Measurements from ENCODE around the gene TM4SF5.

TM4SF5 gene, protein sequence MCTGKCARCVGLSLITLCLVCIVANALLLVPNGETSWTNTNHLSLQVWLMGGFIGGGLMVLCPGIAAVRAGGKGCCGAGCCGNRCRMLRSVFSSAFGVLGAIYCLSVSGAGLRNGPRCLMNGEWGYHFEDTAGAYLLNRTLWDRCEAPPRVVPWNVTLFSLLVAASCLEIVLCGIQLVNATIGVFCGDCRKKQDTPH

DNA sequence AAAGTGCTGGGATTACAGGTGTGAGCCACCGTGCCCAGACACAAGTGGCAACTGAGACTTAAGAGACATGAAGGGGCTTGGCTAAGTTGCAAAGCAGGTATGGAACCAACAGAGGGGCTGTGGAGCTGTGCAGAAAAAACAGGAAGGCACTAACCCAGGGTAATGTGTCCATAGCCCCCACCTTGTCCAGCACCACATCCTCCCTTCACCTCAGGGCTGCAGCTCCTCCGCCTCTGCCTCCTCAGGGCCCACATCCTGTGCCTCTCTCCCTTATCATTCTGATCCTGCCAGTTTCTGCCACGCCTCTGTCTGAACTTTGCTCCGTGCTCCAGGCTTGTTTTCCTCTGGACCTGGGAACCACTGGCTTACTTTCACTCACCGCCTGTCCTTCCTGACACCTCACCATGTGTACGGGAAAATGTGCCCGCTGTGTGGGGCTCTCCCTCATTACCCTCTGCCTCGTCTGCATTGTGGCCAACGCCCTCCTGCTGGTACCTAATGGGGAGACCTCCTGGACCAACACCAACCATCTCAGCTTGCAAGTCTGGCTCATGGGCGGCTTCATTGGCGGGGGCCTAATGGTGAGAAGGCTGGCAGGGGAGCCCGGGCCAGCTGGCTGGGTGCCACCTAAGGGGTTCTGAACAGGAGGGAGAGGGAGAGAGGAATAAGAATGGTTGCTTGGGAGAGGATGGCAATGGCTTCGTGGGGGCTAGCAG, at the start of gene TM4SF5:
Gene TM4SF5 (plus strand): TSS at position 368 of the 716 bp plus-strand sequence. CDS start 37 bp downstream, at position 405.
- DNase-seq: no peak

DNA sequence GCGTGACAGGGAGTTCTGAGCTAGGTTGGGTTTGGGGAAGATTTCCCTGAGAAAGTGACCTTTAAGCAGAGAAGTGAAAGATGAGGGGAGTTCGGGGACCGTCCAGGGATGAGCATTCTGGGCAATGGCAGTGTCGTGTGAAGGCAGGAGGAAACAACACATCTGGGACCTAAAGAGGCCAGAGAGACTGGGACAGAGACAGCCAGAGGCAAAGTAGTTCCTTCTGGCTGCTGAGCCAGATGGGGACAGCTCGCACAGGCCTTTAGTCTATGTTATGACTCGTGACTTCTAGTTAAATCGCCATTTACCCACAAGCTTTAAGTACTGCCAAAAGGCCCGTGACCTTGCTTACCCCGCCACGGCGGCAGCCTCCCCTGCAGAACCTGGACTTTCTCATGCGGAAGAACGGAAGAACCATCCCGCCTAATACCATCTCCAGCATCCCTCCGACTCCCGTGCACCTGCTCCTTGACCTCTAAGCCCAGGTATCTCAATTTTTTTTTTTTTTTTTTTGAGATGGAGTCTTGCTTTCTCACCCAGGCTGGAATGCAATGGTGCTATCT, 48.9 kb upstream of the TM4SF5 start:
- no peak for DNase-seq

DNA sequence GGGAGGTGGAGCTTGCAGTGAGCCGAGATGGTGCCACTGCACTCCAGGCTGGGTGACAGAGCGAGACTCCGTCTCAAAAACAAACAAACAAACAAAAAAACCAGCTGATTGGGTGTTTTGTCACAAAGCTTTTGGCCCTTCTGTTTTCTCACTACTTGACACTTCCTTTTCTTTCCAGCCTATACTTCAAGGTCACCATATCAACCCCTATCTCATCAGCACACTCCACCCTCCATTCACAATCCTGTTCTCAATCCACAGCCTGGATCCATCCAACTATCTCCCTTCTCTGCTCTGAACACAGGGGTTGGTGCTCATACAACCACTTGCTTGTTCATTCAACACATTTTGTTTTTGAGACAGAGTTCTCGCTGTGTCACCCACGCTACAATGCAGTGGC, 47.0 kb upstream of the TM4SF5 start:
- DNase-seq: no peak

DNA sequence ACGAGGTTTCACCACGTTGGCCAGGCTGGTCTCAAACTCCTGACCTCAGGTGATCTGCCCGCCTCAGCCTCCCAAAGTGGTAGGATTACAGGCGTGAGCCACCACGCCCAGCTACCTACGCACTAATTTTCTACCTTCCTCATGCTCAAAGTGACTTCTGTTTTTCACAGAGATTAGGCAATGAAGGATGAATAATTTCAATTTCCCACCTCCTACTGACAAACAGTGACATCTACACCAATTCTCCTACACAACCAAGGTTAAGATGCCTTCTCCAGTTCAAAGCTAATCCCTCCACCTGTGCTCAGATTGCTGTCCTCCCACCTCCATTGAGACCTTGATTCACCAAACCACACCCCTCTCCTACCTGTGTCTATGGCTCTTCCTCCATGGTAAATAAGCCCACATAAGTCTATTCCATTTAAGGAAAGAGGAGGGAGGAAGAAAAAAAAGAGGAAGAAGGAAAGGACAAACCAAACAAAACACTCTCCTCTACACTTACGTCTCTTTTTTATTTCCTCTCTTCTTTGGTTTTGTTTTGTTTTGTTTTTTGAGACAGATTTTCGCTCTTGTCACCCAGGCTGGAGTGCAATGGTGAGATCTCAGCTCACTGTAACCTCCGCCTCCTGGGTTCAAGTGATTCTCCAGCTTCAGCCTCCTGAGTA, 45.9 kb upstream of the TM4SF5 start:
- DNase-seq: no peak

DNA sequence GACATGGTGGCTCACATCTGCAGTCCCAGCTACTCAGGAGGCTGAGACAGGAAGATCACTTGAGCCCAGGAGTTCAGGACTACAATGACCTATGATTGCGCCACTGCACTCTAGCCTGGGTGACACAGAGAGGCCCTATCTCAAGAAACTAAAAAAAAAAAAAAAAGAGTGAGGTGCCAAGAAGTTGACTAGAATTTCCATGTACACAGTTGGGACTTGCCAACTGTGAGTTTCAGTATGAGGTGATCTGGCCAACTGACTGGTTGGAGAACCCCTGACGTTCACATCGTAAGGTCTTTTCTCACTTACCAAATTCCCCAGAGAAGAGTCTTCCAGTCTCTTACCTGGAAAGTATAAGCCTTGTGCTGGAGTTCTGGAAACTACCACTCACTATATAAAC, 43.6 kb upstream of the TM4SF5 start:
- DNase-seq: no peak

DNA sequence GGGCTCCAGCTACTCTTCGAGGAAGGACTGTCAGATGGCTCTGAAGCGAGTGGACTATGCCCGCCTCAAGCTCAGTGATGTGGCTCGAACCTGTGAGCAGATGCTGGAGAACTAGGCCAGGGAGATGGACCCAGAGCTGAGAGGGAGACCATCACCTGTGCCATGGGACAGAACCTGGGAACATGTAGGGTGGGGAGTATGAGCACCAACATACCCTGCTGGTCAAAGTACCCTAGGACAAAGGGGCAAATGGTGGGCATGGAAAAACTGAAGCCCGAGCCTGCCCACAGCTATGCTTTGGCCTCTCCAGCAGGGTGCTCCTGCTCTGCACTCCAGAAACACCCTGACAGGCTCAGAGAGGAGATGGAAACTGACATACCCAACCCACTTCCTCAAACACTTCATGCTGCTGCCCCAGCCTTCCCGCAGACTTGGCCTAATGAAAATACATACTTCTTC, 38.6 kb upstream of the TM4SF5 start:
- DNase-seq: peak; percentile 79

DNA sequence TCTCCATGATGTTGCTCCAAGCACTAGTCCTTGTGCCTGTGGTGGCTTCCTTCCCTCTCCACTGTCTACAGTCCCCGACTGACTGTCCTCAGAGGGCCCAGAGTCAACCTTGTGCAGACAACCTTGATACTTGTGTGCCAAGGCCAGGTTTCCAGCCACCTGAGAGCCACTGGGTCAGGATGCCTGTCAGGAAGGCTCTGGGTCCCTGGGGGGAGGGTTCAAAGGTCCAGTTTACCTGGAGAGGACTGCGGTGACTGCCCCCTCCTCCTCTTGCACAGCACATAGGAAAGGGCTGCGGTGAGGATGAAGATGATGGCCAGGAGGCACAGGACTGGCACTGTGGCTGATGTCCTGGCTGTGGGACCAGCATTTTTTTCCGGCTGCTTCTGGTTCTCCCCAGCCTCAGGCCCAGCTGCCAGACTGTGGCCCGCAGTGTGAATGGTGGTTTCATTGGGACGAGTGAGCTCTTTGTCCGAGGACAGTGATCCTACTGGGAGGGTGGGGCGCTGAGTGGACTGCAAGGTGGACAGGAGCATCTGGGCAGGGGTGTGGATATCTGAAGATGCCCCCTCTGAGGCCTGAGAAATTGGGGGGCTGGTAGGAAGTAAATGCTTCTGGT, 36.7 kb upstream of the TM4SF5 start:
- DNase-seq: no peak

DNA sequence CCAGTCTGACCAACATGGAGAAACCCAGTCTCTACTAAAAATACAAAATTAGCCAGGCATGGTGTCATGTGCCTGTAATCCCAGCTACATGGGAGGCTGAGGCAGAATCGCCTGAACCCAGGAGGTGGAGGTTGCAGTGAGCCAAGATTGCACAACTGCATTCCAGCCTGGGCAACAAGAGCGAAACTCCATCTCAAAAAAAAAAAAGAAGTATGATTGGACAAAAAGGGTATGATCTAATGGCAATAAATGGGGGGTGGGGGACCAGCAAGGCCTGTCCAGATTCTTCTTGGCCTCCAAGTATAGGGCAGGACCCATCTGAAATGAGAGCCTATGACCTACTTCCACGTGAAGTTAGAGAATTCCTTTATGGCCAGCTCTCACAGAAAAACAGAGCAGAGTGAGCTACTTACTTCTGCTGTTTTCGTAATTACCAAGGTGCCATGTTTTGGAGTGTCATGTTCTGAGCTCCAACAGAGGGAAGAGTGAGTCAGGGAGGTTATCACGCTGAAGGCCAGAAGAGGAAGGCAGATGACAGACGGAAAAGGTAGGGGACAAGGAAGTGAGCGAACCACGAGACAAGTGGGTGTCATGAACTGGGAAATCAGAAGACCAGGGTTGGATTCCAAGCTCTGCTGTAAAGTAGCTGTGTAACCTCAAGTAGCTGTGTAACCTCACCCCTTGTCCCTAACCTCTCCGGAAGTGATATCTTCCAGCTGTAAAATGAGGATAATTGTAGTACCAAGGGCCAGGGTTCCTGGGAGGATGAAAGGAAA, 35.6 kb upstream of the TM4SF5 start:
- peak; percentile 73 for DNase-seq

DNA sequence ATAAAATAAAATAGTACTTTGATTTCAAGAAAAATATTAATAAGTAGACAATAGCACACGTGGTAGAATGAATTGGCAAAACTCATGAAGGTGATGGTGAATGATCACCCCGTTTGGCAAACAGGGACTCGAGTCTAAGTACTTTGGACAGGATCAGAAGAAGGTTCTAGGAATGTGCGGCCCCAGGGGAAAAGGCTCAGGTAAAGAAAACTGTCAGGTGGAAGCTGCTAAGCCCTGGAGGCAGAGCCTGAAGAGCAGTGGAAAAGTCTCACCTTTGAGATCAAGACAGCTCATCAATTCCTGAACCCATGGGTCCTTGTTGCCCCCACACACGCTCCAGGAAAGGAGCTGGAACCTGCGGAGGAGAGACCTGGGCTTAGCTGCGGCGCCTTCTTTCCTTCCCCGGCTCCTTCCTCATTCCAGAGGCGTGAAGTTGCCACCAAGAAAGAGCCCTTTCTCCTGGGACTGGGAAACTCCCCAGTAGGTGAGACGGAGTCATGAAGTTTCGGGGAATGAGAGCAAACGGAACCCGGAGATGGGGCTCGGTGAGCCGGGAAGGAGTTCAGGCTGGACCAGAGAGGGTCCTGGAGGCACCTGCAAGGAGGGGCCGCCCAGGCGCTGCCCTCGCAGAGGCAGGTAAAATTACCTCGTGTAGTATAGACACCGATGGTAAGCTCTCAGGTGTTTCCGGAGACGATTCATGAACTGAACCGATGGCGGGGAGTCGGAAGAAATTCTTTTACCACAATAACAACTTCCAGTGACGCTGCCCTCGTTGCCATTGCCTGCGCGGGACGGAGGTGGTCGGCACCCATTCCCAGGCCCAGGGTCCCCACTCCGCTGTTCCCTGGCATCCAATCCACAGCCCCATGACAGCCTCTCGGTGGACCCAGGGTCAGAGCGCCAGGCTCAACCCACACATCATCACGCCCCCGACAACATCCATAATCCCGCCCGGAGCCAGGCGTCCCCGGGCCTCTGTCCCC, 33.3 kb upstream of the TM4SF5 start:
- peak; percentile 41 for DNase-seq

DNA sequence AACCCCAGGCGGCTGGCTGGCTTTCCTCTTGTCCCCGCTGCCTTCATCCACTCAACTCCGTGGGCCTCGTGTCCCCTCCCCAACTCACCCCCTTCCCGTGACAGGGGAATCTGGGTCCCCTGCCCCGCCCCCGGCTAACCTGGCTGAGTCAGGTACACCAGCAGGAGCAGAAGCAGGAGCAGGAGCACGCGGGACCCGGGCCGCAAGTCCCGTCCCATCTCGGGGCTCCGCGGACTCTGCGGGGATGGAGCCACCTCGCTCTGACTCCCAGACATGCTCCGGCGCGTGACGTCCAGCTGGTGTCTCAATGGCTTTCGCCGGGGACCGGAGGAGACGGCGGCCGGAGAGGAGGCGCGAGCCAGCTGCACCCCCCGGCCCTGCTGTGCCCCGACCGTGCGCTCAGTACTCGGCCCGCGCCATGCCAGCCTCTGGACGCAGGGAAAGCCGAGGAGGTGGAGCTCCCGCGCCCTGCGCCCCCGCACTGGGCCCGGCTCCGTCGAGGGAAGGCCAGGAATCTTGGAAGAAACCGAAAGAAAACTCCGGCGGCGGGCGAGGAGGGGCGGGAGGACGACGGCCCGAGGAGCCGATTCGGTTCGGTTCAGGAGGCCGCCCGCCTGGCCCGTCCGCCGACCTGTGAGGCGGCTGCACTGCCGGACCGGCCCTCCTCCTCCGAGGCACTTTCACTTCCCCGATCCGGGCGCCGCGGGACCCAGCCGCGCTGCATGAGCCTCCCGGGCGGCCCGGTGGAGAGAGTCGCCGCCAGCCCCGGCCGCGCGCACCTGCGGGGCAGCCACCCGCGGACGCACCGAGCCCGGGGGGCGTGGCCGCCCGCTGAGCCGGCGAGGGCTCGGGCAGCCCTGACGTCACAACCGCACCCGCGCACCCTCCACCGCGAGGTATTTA, 32.3 kb upstream of the TM4SF5 start, which contains the start of the genes CXCL16 and ZMYND15:
Gene CXCL16 (minus strand): TSS at position 807 of the 903 bp plus-strand sequence. CDS start 589 bp downstream, at position 218.
Gene ZMYND15 (plus strand): TSS at position 712 of the 903 bp plus-strand sequence. CDS start 716 bp downstream, outside the sequence.
- DNase-seq: peak; percentile 81

DNA sequence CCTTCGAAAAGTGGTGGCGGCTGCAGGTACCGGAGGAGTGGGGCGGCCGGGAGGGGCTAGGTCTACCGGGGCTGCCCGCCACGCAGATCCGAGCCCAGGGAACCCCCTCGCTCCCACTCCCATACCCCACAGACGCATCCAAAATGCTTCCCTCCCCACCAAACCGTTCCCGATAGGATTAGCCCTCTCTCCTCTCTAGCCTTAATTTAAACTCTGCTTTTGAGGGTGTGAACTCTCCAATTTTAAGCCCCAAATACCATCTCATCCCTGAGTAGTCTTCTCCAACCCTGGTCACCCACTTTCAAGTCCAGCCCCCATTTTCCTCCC, 31.7 kb upstream of the TM4SF5 start:
- DNase-seq: no peak

DNA sequence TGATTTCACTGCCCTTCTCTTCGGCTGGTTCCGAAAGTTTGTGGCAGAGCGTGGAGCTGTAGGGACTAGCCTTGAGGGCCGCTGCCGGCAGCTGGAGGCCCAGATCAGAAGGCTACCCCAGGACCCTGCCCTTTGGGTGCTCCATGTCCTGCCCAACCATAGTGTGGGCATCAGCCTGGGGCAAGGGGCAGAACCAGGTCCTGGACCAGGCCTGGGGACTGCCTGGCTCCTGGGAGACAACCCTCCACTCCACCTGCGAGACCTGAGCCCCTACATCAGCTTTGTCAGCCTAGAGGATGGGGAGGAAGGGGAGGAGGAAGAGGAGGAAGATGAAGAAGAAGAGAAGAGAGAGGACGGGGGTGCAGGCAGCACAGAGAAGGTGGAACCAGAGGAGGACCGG, 31.1 kb upstream of the TM4SF5 start:
- DNase-seq: no peak

DNA sequence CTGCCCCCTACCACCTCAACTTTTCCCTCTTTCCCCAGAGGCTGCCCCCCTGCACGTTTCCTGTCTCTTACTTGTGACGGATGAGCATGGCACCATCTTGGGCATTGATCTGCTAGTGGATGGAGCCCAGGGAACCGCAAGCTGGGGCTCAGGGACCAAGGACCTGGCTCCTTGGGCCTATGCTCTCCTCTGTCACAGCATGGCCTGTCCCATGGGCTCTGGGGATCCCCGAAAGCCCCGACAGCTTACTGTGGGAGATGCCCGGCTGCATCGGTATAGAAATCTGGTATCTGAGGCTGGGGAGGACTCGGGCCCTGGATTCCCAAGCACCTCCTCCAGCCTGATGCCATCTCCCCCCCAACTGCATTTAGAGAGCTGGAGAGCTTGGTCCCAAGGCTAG, 30.1 kb upstream of the TM4SF5 start:
- no peak for DNase-seq

DNA sequence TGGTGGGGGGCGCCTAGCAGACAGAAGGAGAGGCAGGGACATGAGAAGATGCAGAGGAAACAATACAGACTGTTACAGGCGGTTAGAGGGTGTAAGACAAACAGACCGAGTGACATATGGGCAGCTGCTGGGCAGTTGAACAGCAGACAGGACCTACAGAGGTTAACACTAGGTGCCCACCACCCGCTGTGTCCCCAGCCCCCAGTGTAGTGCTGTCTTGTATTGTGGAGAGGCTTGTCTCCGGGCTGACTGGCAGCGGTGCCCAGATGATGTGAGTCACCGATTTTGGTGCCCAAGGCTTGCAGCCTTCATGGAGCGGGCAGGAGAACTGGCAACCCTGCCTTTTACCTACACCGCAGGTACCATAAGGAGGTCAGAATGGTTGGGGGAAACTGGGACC, 29.6 kb upstream of the TM4SF5 start:
- DNase-seq: no peak

DNA sequence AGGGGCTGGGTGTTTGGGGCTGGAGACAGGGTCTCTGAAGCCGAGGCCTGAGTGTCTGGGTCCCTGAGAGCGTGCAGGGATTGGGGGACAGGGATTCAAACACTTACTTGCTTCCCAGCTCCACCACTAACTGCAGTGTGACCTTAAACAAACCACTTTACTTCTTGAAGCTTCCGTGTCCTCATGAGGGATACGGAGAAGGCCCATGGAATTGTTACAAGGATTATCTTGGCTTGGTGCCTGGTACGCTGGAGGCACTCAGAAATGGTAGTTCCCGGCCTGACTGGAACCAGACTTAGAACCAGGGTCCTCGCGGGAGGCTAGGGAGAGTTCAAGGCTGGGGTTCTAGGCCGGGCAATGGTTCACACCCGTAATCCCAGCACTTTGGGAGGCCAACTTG, 29.1 kb upstream of the TM4SF5 start:
- DNase-seq: no peak

DNA sequence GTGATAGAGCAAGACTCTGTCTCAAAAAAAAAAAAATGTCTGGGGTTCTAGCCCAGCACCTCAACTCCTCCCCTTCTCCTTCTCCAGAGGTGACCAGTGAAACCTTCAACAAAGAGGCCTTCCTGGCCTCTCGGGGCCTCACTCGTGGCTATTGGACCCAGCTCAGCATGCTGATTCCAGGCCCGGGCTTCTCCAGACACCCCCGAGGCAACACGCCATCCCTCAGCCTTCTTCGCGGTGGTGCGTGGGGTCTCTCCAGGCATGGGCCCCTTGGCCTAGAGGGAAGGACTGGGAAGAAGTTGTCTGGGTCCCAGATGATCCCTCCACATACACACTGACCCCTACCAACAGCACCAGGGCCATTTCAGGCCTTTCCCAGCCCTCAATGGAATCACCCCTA, 28.5 kb upstream of the TM4SF5 start:
- DNase-seq: no peak

DNA sequence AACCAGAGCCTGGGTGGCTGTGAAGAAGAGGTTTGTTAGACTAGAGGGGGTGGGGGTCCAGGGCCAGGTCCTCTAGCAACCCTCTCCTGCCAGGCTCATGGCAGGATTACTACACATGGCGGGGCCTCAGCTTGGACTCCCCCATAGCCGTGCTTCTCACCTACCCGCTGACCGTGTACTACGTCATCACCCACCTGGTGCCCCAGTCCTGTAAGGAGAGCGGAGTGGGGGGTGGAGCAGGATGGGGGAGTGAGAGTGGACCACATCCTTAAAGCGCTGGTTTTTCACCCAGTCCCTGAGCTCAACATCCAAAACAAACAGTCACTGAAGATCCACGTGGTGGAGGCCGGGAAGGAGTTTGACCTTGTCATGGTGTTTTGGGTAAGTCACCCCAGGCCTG, 27.8 kb upstream of the TM4SF5 start:
- DNase-seq: no peak

DNA sequence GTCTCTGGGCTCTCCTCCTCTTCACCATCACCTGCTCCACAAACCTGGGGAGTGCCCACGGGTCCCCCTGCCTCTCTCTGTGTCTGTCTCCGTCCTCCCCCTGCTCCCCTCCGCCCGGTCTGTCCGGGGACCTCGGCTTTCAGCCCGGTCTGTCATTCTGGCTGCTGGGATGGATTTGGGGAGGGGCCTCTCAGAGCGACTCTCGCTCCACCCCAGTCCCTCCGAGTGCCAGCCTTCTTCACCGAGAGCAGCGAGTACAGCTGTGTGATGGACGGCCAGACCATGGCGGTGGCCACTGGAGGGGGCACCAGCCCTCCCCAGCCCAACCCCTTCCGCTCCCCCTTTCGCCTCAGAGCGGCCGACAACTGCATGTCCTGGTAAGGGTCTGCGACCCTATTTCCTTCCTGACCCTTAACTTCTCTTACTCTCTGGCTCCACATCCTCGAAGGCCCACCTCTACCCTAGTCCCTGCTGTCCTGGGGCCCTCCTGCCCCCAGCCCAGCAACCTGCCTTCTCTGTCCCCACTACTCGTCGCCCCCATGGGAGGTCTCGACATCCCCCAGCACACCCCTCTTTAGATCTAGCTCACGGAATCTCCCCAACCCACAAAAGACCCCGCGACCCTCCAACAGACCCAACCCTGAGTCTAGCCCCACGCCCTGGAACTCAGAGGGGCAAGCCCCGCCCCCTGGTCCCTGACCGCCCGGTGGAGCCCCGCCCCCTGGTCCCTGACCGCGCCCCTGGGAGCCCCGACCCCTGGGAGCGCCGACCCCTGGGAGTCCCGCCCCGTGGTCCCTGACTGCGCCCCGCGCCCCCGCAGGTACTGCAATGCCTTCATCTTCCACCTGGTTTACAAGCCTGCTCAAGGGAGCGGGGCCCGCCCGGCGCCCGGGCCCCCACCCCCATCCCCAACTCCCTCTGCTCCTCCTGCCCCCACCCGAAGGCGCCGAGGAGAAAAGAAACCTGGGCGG, 26.4 kb upstream of the TM4SF5 start:
- no peak for DNase-seq

DNA sequence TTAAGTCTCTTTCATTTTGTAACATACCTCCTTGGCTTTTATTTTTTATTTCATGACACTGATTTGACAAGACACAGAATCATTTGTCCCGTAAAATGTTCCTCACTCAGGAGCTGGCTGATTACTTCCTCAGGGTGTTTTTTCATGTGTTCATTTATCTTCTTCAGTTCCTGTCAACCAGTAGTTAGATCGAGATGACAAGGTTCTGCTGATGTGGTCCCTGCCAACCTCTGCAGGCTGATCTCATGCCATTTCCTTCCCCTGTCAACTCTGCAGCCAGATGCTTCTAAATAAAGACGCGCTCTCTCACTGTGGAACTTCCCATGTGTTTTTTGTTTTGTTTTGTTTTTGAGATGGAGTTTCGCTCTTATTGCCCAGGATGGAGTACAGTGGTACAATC, 23.8 kb upstream of the TM4SF5 start:
- DNase-seq: peak; percentile 64

Measured in CD4-positive, alpha-beta T cell treated with Interleukin-15 for 1 hour (primary cell).